Inferior parietal cortex (tissue), 1 donor: Measurements from ENCODE around the gene SP8.

Experiments used
- DNase-seq: peaks from one replicate; pipeline ENCODE4 v3.0.0-alpha.2; 2016; ENCODE audit errors: extremely low spot score

SP8 gene

DNA sequence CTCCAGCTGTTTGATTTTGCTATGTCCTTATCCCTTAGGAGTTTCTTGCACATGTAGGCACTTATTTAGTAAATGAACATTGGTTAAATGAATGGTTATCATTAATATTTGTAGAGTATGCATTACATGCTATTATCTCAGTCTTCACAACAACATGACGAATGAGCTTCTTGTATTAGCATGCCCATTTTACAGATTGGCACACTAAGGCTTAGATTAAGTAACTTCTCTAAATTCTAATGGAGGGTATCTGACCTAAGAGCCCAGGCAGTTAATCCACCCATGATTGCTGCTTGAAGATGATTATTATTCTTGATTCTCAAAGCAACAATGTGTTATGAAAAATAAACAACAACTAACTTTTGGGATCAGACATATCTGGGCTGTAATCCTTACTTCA, 32.7 kb downstream of the SP8 start:
- no peak for DNase-seq

DNA sequence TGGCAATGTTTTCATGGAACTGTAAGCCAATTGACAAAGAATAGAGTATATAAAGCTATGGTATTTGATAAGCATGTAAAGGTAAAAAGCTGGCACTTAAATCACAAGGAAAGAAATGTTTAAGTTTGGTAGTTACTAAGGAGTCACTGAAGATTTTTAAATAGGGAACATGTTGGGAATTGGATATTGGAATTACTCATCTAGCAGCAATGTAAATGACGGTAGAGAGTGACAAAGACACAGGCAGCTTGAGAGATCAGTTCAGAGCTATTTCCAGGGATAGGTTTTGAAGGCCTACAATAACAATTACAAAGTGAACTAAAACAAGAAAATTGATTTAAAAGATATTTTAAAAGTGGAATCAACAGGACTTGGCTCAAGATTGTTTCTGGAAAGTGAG, 36.8 kb downstream of the SP8 start:
- no peak for DNase-seq

DNA sequence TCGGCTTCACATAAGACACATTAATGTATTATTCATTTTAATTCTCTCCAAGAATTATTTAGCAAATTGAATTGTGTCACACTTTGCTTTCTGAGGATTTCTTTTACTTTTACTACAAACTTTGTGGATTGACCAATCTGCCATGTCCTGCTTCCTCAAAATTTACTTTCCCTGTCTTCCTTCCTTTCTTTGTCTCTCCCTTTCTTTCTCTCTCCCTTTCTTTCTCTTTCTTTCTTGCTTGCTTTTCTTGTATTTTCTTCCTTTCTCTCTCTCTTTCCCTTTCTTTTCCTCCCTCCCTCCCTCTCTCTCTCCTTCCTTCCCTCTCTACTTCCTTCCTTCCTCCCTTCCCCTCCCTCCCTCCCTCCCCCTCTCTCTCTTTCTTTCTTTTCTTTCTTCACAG, 37.8 kb downstream of the SP8 start:
- DNase-seq: no peak

GRCh38 chr7:20747001-20747400, 39.7 kb downstream of the SP8 start:
- no peak for DNase-seq

DNA sequence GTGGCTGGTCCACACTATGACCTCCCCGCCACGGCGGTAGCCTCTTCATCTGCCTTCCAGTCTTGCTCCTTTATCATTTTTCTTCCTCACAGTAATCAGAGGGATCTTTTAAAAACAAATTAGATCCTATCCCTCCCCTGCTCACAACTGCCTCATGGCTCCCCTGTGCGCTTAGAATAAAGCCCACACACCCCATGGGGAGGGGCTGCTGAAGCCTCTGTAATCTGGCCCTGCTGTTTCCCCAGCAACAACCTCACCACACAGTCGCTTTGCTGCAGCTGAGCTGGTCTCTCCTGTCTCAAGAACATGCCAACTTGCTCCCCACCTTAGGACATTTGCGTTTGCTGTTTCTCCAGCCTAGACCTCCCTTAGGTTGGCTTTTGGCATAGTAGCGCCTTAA, 41.0 kb downstream of the SP8 start:
- no peak for DNase-seq

GRCh38 chr7:20744954-20745446, 41.7 kb downstream of the SP8 start:
- DNase-seq: no peak

DNA sequence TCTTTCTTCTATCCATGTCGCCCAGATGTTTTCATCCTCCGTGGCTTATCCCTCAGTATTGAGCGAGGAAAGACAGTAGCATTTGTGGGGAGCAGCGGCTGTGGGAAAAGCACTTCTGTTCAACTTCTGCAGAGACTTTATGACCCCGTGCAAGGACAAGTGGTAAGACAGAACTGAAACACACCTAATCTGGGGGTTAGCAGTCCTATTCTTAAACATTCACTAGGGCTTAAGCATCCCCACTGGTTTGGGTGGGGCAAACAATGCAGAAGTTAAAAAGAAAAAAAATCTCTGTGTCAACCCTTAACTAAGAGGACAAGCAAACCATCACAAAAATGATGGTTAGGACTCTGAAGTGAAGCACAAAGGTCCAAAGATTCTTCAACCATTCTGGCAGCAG, 43.8 kb downstream of the SP8 start:
- DNase-seq: no peak

- DNase-seq: no peak
Measured at GRCh38 chr7:20741801-20742200, 44.9 kb downstream of the SP8 start.

- DNase-seq: no peak
Measured at GRCh38 chr7:20738518-20739481, 47.9 kb downstream of the SP8 start.

GRCh38 chr7:20737840-20738448, 48.7 kb downstream of the SP8 start:
- no peak for DNase-seq

DNA sequence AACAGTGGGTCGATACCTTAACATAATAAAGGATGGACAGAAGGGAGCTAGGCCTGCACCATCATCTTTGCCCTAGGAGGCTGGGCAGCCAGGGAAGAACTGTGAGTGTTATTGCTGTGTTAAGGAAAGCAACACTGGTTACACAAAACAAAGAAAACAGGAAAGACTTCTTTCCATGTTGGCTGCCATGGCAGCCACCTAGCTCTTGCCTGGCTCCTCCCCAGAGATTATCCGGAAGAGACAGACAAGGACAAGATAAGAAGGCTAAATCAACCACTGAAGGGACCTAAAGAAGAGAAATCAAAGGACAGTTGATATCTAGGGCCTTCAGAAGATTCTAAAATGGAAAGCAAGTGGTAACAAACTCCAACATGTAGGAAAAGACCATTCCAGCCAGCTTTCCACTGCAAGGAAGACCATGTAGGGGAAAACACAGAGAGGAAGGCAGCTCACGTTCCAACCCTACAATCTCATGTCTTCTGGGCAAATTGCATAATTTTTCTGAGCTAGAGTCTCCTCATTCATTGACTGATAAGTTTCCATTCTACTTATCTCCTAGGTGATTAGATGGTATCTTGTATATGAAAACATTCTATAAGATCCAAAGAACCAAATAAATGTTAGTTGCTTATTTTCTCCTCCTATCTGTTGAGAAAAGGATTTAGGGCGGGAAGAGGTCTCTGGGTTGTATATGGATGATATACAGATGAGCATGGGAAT, 51.2 kb downstream of the SP8 start:
- no peak for DNase-seq
